ENCODE data around the gene KDM4B.

DNA sequence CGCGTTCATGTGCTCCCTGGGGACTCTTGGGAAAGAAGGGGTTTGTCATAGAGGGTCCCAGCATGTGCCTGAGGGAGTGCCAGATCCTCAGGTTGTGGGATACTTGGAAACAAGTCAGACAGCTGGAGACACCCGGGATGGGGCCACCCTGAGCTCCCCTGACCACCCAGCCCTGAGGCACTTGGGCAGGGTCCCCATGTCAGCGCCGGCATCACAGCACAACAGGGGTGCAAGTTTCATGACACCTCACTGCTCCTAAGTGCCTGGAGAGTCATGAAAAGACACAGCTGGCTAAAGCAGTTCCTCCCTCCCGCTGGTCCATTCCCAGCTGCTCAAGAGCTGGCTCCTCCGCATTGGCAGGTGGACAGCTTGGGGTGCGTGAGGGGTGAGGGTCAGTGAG lies 102.7 kb downstream of the KDM4B start:
- TF ChIP-seq POLR2AphosphoS5 (IDR thresholded peaks at IDR 0.05) = no peak
- TF ChIP-seq POLR2A (IDR thresholded peaks at IDR 0.05) = no peak

Data from gastroesophageal sphincter (tissue), 2 donors.